Stomach (tissue), 9 donors: ENCODE results near the gene CHRM5. TPM values are rescaled to one million over a fixed set of nuclear protein-coding genes. Genes with fewer than 3 reads are reported as not detected.

ENCODE experiments used
- DNase-seq, 2 donors: peaks; one replicate each; pipeline versions ENCODE4 v3.0.0 to v3.0.0-alpha.2; 2013 to 2019
- H3K27ac ChIP-seq, 5 donors: fragments of 200-600 bp in 4 of 5; sonication (generic) in 4 of 5; one replicate each; pipeline ENCODE4 v1.5.1; 2013 to 2019; ENCODE audit warnings: mild to moderate bottlenecking in 1 of 5, moderate library complexity in 1 of 5
- H3K27me3 ChIP-seq, 3 donors: fragments of 200-600 bp; sonication (generic); one replicate each; pipeline ENCODE4 v1.5.1; 2017 to 2019; ENCODE audit warnings: mixed run types in 1 of 3
- H3K36me3 ChIP-seq, 4 donors: fragments of 200-600 bp; sonication (generic); 1 replicate in 3 of 4; 2 replicates in 1 of 4; pipeline ENCODE4 v1.5.1; 2016 to 2019
- H3K4me1 ChIP-seq, 4 donors: fragments of 200-600 bp; sonication (generic); one replicate each; pipeline ENCODE4 v1.5.1; 2016 to 2019
- H3K4me3 ChIP-seq, 4 donors: fragments of 200-600 bp; sonication (generic) in 3 of 4; one replicate each; pipeline ENCODE4 v1.5.1; 2016 to 2019; ENCODE audit warnings: mild to moderate bottlenecking in 1 of 4
- H3K9me3 ChIP-seq, 4 donors: fragments of 200-600 bp; sonication (generic); one replicate each; pipeline ENCODE4 v1.5.1; 2016 to 2019
- CTCF ChIP-seq, 7 experiments: fragments of 450-650 bp in 4 of 7; fragments of 200-600 bp in 3 of 7; sonication (generic) in 3 of 7; IDR thresholded peaks; one replicate each; pipeline ENCODE4 v1.5.1; 2016 to 2019; ENCODE audit warnings: antibody characterized with exemption in 7 of 7, control low read depth in 2 of 7, mild to moderate bottlenecking in 1 of 7
- EP300 ChIP-seq: sonication (generic); formaldehyde crosslinking; IDR thresholded peaks from one replicate; pipeline ENCODE4 v1.6.1; 2017; ENCODE audit warnings: antibody characterized with exemption
- POLR2A ChIP-seq, 4 donors: fragments of 450-650 bp; IDR thresholded peaks; one replicate each; pipeline ENCODE4 v1.6.1; 2016; ENCODE audit warnings: antibody characterized with exemption in 4 of 4, control low read depth in 2 of 4, mild to moderate bottlenecking in 1 of 4, moderate library complexity in 1 of 4
- POLR2AphosphoS5 ChIP-seq, 3 donors: sonication (generic); formaldehyde crosslinking; IDR thresholded peaks; one replicate each; pipeline ENCODE4 v1.6.1; 2016; ENCODE audit warnings: antibody characterized with exemption in 3 of 3
- WGBS, 5 donors: extraction: QIAGEN DNeasy Blood & Tissue Kit in 3 of 5; methylation state at CpG; one replicate each; pipeline versions ENCODE4 v1.1.5 to v1.1.7; 2013 to 2018; 5-methylcytosine and 5-hydroxymethylcytosine counted together
- intact Hi-C: fragments of 100-400 bp; cut with DNase I; formaldehyde crosslinking; loops from one replicate; pipeline ENCODE4 v1.15.1; 2023; ENCODE audit warnings: low total_unique reads
- polyA plus RNA-seq, 3 donors: library from polyadenylated mRNA; stranded (reverse); fragments of 200-250 nt; gene quantifications; one replicate each; pipeline ENCODE4 v1.2.3, GENCODE V29; 2013
- total RNA-seq, 5 donors: library from RNA; depleted of rRNA; stranded (reverse); fragments of >200 nt; gene quantifications; one replicate each; pipeline versions ENCODE4 v1.1.0 to v1.2.3, GENCODE V29; 2014 to 2016
- donor health status: healthy with polysubstance abuse.
- donor health status: Bipolar disorder and iron deficiency.
- donor health status: healthy.

Gene CHRM5
- total and polyA plus RNA-seq, 8 donors, result not detected

- H3K27ac ChIP-seq, result no peak overlapping the region
- no peaks in the 10 kb centered on the region for H3K36me3 ChIP-seq
- TF ChIP-seq POLR2AphosphoS5 (IDR thresholded peaks at IDR 0.05) (no peak), POLR2A (IDR thresholded peaks at IDR 0.05) (no peak), EP300 (no peak), CTCF (IDR thresholded peaks at IDR 0.05) (no peak)
- peaks cover 0 to 11% (median 8%) of the 10 kb centered on the region in 4 donors for H3K4me1 ChIP-seq
- WGBS, 5 donors, result 79 to 89% (median 88%) methylated on average over 2 of the region's 2 CpGs
- H3K4me3 ChIP-seq, result no peak overlapping the region
- intact Hi-C loops, result no loop called here
- H3K9me3 ChIP-seq, result no peaks in the 10 kb centered on the region
- DNase-seq, result no peak
- H3K27me3 ChIP-seq, result no peaks in the 10 kb centered on the region
Measured at GRCh38 chr15:34107315-34107714, 139.0 kb downstream of the CHRM5 start.

GRCh38 chr15:34109797-34110663, 141.7 kb downstream of the CHRM5 start:
- Histone ChIP-seq H3K4me1 (no peaks in the 10 kb centered on the region), H3K36me3 (no peaks in the 10 kb centered on the region), H3K9me3 (no peaks in the 10 kb centered on the region), H3K27ac (no peak overlapping the region), H3K27me3 (no peaks in the 10 kb centered on the region), H3K4me3 (no peak overlapping the region)
- DNase-seq, result peak in 1 of 2 donors; percentile 68
- intact Hi-C loops, result no loop called here
- 62 to 69% (median 64%) methylated on average over 5 of the region's 5 CpGs for WGBS, 5 donors
- peak in 5 of 7 experiments; percentile 10 to 53 (median 37) for TF ChIP-seq CTCF (IDR thresholded peaks at IDR 0.05)
- TF ChIP-seq POLR2A (IDR thresholded peaks at IDR 0.05), result no peak

- peaks cover 0 to 5% (median 0%) of the 10 kb centered on the region in 3 donors for H3K27me3 ChIP-seq
- no peak overlapping the region for H3K4me3 ChIP-seq
- H3K9me3 ChIP-seq, result no peaks in the 10 kb centered on the region
- H3K36me3 ChIP-seq, result no peaks in the 10 kb centered on the region
- no peak for TF ChIP-seq CTCF (IDR thresholded peaks at IDR 0.05)
- 51 to 64% (median 61%) methylated on average over 6 of the region's 6 CpGs for WGBS, 5 donors
- no peak for DNase-seq
- no peaks in the 10 kb centered on the region for H3K4me1 ChIP-seq
- H3K27ac ChIP-seq, result no peak overlapping the region
- intact Hi-C loops, result no loop called here
Measured at GRCh38 chr15:34111488-34111887, 143.2 kb downstream of the CHRM5 start.

- no peak overlapping the region for H3K4me3 ChIP-seq
- TF ChIP-seq POLR2A (IDR thresholded peaks at IDR 0.05) (no peak), POLR2AphosphoS5 (IDR thresholded peaks at IDR 0.05) (no peak), CTCF (IDR thresholded peaks at IDR 0.05) (no peak), EP300 (no peak)
- no peak for DNase-seq
- intact Hi-C loops, result no loop called here
- no peaks in the 10 kb centered on the region for H3K36me3 ChIP-seq
- no peak overlapping the region for H3K27ac ChIP-seq
- 50 to 79% (median 50%) methylated on average over 2 of the region's 2 CpGs for WGBS, 5 donors
- peaks cover 0 to 5% (median 0%) of the 10 kb centered on the region in 3 donors for H3K27me3 ChIP-seq
- no peaks in the 10 kb centered on the region for H3K9me3 ChIP-seq
- no peaks in the 10 kb centered on the region for H3K4me1 ChIP-seq
Measured at GRCh38 chr15:34114215-34114614, 145.9 kb downstream of the CHRM5 start.
